NB4 (cell line): ENCODE data around the gene VPS35.

Experiments
- DNase-seq: peaks from one replicate; pipeline ENCODE4 v3.0.0; 2010; ENCODE audit warnings: low read depth
- H3K4me3 ChIP-seq: one replicate; pipeline ENCODE4 v1.5.1; 2011; ENCODE audit warnings: mild to moderate bottlenecking, low read depth, low read length, moderate library complexity
- MYC ChIP-seq: IDR thresholded peaks from 2 replicates; pipeline ENCODE4 v1.6.1; 2011; ENCODE audit warnings: low read depth, low read length
- POLR2A ChIP-seq: IDR thresholded peaks from 2 replicates; pipeline ENCODE4 v1.6.1; 2011; ENCODE audit warnings: mild to moderate bottlenecking; ENCODE audit not compliant: insufficient read length; ENCODE audit errors: extremely low read depth
- TF ChIP-seq, protein P1 (sequence below): IDR thresholded peaks from 2 replicates; pipeline ENCODE4 v1.6.1; 2011; ENCODE audit warnings: low read depth, low read length
- TF ChIP-seq, protein P2 (sequence below): IDR thresholded peaks from one replicate; pipeline ENCODE4 v1.5.1; 2012; ENCODE audit warnings: low read depth, low read length

Gene VPS35

DNA sequence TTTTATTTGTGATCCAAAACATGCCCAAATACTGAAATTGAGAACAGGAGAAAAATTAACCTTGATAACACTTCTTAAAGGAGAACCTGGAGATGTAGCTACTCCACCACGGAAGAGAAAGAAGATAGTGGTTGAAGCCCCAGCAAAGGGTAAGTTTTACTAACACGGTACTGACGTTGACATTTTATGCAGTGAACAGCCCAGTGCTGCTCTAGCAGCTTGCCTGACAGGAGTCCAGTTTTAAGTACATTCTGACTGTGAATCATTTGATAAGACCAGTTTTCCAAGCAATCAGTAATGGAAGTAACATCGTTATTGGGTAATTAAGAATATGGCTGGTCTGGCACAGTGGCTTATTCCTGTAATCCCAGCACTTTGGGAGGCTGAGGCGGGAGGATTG is 7.0 kb upstream of the VPS35 start:
- DNase-seq = no peak
- TF ChIP-seq, protein P1, sequence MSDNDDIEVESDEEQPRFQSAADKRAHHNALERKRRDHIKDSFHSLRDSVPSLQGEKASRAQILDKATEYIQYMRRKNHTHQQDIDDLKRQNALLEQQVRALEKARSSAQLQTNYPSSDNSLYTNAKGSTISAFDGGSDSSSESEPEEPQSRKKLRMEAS = no peak
- TF ChIP-seq MYC = no peak
- no peak for TF ChIP-seq POLR2A
- TF ChIP-seq, protein P2, sequence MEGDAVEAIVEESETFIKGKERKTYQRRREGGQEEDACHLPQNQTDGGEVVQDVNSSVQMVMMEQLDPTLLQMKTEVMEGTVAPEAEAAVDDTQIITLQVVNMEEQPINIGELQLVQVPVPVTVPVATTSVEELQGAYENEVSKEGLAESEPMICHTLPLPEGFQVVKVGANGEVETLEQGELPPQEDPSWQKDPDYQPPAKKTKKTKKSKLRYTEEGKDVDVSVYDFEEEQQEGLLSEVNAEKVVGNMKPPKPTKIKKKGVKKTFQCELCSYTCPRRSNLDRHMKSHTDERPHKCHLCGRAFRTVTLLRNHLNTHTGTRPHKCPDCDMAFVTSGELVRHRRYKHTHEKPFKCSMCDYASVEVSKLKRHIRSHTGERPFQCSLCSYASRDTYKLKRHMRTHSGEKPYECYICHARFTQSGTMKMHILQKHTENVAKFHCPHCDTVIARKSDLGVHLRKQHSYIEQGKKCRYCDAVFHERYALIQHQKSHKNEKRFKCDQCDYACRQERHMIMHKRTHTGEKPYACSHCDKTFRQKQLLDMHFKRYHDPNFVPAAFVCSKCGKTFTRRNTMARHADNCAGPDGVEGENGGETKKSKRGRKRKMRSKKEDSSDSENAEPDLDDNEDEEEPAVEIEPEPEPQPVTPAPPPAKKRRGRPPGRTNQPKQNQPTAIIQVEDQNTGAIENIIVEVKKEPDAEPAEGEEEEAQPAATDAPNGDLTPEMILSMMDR = no peak

DNA sequence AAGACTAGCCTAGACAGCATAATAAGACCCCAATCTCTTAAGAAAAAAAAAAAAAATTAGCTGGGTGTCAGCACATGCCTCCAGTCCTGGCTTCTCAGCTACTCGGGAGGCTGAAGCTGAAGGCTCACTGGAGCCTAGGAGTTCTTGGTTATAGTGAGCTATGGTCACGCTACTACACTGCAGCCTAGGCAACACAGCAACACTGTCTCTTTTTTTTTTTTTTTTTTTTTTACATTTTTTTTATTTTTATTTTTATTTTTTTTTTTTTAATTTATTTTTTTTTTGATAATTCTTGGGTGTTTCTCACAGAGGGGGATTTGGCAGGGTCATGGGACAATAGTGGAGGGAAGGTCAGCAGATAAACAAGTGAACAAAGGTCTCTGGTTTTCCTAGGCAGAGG is 4.6 kb upstream of the VPS35 start:
- no peak for DNase-seq
- no peak for TF ChIP-seq MYC
- no peak for TF ChIP-seq POLR2A
- TF ChIP-seq, protein P1 = no peak
- no peak overlapping the region for H3K4me3 ChIP-seq

More for the DNA sequence above, 7.0 kb upstream of the VPS35 start:
- no peak overlapping the region for H3K4me3 ChIP-seq

DNA sequence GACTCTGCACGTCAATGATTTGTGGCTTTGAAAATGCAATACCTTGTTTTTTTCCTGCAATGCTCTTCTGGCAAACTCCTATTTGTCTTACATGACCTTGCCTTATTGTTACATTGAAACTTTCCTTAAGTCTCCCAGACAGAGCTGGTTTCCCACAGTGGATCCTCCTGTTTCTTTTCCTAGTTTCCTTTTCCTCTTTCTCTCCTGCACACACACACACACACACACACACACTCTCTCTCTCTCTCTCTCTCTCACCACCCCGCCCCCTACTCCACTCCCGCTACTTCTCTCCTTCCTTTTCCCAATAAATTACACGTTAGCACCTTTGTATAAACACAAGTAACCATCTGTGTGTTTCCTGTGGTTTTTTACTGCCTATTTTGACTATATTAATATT is 2.7 kb upstream of the VPS35 start:
- peak overlapping the region; percentile 98 for H3K4me3 ChIP-seq
- no peak for DNase-seq
- TF ChIP-seq, protein P1 = no peak
- TF ChIP-seq, protein P2 = no peak
- TF ChIP-seq POLR2A = no peak
- TF ChIP-seq MYC = no peak

DNA sequence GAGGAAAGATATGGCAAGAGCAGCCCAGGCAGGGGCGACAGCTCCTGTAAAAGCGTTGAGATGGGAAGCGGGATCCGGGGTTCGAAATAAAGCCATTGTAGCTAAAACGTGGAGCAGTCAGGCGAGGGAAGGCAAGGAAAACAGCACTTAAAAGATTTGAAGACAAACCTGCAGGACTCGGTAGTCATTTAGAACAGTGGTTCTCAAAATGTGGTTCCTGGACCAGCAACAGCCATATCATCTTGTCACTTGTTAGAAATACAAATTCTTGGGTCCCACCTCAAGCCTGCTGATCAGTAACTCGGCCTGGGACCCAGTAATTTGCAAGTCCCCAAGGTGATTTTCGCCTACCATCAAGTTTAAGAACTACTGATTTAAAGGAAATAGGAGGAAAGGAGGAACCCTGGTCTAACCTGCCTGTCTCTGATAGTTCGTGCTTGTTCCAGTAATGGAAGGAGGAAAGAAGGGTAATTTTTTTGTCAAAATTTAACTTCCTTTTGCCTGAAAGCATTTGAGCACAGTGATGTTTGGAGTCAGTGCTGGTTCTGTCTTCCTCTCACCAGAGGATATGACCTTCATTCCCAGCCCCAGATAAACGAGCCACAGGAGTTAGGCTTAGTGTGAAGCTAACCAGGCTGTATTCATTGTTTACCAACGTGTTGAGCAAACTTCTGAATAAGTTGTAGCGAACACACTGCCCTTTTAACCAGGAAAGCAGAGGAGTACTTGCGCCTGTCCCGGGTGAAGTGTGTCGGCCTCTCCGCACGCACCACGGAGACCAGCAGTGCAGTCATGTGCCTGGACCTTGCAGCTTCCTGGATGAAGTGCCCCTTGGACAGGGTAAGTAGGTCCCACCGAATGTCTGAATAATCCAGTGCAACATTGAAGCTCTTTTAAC is 1.6 kb upstream of the VPS35 start:
- H3K4me3 ChIP-seq = peak overlapping the region; percentile 98
- TF ChIP-seq MYC (no peak), POLR2A (no peak)
- TF ChIP-seq, protein P1 = no peak
- TF ChIP-seq, protein P2 = no peak
- DNase-seq = peak; percentile 25

DNA sequence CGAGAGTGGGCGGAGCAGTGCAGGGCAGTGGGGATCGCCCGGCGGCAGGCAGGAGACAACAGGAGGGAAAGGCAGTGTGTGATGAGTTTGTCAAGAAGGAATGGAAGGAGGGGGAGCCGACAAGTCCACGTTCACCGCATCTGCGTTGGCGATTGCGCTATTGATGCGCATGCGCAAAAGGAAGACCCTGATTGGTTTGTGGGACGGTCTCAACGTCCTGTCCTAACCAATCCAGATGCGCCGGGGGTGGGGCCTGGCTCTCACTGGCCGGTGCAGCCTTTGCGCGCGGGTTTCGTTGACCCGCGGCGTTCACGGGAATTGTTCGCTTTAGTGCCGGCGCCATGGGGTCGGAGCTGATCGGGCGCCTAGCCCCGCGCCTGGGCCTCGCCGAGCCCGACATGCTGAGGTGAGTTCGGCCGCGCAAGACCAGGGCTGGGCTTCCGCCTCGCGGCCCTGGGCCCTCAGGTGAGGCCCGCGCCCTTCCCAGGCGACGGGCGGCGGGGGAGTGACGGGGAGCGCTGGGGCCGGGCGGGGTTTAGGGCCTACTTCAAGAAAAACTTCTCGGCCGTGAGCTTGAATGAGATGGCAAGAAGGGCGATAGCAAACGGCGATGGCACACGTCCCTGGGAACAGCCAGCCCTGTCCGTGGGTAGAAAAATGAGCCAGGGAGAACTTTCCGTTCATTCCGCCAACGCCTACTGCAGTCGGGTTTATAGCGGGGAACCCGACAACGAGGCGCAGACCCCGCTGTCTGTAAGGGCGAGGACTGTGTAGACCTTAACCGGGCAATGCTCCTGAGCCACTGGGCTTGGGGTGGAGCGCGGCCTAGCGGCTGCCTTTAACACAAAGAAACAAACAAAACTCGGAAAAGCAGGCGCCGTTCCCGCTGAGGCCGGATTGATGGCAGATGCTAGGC is 645 bp upstream of the VPS35 start, which contains the start of gene ORC6:
TSS of gene ORC6 (plus strand) at position 295 of the 916 bp plus-strand sequence. CDS start at position 342, 47 bp downstream.
- DNase-seq = peak; percentile 98
- TF ChIP-seq POLR2A = peak; percentile 78
- TF ChIP-seq, protein P1 = peak; percentile 67
- TF ChIP-seq, protein P2 = peak; percentile 50
- TF ChIP-seq MYC = peak; percentile 59
- peak within 1 kb of the TSS; percentile 98 for H3K4me3 ChIP-seq
